ENCODE results near the gene NXPE4.
"Not testable (repeated sequence)": the region's sequence is repeated elsewhere in the genome, so short reads cannot be mapped to it uniquely, and the experiment has no call there.

The NXPE4 gene

DNA sequence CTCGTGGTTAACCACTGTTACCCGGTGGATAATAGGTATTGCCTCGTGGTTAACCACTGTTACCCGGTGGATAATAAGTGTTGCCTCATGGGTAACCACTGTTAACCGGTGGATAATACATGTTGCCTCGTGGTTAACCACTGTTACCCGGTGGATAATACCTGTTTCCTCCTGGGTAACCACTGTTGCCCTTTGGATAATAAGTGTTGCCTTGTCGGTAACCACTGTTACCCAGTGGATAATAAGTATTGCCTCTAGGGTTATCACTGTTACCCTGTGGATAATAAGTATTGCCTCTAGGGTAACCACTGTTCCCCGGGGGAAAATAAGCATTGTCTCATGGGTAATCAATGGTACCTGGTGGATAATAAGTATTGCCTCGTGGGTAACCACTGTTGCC, 15.0 kb upstream of the NXPE4 start:
- DNase-seq (ENCODE audit: low read depth): no peak

DNA sequence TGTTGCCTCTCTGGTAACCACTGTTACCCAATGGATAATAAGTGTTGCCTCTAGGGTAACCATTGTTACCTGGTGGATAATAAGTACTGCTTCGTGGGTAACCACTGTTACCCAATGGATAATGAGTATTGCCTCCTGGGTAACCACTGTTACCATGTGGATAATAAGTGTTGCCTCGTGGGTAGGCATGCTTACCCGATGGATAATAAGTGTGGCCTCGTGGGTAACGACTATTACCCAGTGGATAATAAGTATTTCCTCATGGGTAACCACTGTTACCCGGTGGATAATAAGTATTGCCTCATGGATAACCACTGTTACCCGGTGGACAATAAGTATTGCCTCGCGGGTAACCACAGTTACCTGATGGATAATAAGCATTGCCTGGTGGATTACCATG, 13.8 kb upstream of the NXPE4 start:
- DNase-seq (ENCODE audit: low read depth): no peak

- DNase-seq (ENCODE audit: low read depth): not testable (repeated sequence)
Observed at GRCh38 chr11:114608605-114609004, 13.0 kb upstream of the NXPE4 start.

GRCh38 chr11:114607753-114608459, 12.3 kb upstream of the NXPE4 start:
- no peak for DNase-seq (ENCODE audit: low read depth)

DNA sequence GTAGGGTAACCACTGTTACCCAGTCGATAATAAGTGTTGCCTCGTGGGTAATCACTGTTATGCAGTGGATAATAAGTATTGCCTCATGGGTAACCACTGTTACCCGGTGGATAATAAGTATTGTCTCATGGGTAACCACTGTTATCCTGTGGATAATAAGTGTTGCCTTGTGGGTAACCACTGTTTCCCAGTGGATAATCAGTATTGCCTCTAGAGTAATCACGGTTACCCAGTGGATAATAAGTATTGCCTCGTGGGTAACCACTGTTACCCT, 11.2 kb upstream of the NXPE4 start:
- DNase-seq (ENCODE audit: low read depth): not testable (repeated sequence)

- no peak for DNase-seq (ENCODE audit: low read depth)
Observed at GRCh38 chr11:114606003-114606801, 10.6 kb upstream of the NXPE4 start.

DNA sequence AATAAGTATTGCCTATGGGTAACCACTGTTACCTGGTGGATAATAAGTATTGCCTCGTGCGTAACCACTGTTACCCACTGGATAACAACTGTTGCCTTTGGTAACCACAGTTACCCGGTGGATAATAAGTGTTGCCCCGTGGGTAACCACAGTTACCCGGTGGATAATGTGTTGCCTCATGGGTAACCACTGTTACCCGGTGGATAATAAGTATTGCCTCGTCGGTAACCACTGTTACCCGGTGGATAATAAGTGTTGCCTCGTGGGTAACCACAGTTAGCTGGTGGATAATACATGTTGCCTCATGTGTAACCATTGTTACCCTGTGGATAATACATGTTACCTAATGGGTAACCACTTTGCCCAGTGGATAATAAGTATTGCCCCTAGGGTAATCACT, 9.8 kb upstream of the NXPE4 start:
- DNase-seq (ENCODE audit: low read depth): no peak

- DNase-seq (ENCODE audit: low read depth): no peak
Observed at GRCh38 chr11:114604886-114605285, 9.3 kb upstream of the NXPE4 start.

DNA sequence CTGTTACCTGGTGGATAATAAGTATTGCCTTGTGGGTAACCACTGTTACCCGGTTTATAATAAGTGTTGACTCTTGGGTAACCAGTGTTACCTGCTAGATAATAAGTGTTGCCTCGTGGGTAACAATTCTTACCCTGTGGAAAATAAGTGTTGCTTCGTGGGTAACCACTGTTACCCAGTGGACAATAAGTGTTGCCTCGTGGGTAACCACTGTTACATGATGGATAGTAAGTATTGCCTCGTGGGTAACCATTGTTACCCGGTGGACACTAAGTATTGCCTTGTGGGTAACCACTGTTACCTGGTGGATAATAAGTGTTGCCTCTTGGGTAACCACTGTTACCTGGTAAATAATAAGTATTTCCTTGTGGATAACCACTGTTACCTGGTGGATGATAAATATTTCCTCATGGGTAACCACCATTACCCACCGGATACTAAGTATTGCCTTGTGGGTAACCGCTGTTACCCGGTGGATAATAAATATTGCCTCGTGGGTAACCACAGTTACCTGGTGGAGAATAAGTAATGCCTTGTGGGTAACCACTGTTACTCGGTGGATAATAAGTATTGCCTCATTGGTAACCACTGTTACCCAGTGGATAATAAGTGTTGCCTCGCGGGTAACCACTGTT, 8.7 kb upstream of the NXPE4 start:
- DNase-seq (ENCODE audit: low read depth): no peak

- not testable (repeated sequence) for DNase-seq (ENCODE audit: low read depth)
Observed at GRCh38 chr11:114603151-114603550, 7.6 kb upstream of the NXPE4 start.

DNA sequence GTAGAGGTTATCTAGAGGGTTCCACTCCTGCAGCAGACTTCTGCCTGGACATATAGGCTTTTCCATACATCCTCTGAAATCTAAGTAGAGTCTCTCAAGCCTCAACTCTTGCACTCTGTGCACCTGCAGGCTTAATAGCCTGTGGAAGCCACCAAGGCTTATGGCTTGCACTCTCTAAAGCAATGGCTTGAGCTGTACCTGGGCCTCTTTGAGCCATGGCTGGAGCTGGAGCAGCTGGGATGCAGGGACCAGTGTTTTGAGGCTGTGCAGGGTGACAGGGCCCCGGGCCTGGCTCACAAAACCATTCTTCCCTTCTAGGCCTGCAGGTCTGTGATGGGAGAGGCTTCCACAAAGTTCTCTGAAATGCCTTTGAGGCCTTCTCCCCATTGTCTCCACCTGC, 2.9 kb upstream of the NXPE4 start:
- no peak for DNase-seq (ENCODE audit: low read depth)

DNA sequence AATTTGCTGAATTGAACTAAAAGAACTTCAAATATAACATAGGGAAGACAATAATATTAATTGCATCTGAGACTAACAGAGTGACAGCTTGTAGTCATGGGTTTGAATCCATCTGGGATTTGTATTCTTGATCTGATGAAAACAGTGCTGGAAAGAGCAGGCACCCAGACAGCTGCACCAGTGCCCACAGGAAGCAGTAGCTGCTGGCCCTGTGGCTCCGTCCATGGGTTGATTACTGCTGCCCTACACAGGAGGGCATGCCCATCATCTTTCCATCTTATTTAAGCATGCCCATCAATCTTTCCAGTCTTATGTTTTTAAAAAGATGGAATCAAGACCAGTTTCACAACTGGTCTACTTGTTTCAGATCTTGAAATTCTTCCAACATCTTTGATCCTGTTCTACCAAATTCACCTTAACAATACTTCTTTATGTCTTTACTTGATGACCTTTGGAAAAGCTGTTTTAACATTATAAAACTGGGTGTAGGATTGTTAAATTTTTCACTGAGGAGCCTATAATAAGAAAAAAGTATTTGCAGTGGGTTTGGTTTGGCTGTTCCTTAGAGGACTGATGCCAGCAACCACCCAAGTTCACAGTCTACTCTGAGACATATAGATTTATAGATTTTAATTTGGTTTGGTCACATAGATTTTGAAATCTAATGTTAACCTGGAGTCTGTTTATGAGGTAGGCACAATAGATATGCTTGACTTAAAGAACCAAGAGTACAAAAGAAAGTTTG, 761 bp upstream of the NXPE4 start:
- DNase-seq (ENCODE audit: low read depth): no peak

DNA sequence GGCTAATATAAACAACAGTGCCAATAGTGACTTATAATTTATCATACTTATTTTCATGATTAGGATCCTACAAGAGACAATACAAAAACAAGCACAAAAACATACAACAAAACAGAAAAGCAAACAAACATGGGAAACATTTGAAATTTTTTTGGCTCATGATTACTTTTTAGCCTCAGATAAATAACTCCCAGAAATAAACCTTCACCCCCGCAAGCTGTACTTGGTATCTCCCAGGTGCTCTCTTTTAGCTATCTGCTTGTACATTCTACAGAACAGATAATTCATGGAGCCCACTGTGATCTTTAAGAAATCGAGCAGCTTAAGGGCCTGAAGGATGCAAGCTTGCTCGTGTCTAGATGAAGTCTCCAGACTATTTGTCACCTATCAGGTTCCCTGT, 883 bp downstream of the NXPE4 start:
- DNase-seq (ENCODE audit: low read depth): no peak

DNA sequence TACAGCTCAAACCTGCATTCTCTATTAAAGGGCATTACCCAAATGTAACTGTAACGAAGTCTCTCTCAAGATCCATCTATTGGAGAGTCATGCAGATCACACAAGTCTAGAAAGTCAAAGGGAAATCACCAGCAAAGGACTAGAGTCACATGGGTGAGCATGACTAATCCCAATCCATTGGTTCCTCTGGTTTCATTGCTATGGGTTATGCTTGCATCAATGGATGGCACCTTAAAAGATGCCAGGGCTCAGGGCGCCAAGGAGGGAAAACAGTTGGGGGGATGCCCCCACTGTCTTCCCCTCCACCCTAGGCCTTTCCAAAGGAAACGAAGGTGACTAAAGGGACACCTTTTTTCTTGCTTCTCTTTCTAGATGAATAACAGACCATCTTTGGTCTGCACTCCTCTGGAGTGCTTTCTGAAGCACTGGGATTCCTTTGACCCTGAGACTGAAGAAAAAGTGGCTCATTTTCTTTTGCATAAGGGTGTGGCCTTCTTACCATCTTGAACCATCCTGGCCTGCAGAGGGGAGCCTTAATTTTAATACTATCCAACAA, 8.1 kb downstream of the NXPE4 start:
- DNase-seq (ENCODE audit: low read depth): no peak

DNA sequence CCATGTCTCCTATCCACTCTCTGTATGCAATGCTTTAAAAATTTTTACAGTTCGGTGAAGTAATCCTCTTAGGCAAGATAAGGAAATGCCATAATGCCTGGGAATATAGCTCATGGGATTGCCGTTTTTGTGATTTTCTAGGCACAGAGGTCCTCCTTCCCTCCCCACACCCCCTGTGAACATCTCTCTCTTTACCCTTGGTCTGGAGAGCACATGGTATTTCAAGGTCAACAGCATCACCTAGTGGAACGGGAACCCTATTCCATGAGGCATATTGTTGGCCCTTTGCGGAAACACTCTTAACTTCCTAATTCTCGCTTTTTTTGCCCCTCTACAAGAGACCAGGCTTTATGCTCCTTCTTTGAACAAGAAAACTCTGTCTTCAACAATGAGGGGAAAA, 8.8 kb downstream of the NXPE4 start:
- no peak for DNase-seq (ENCODE audit: low read depth)

GRCh38 chr11:114571712-114572111, 23.9 kb downstream of the NXPE4 start:
- DNase-seq (ENCODE audit: low read depth): no peak

DNA sequence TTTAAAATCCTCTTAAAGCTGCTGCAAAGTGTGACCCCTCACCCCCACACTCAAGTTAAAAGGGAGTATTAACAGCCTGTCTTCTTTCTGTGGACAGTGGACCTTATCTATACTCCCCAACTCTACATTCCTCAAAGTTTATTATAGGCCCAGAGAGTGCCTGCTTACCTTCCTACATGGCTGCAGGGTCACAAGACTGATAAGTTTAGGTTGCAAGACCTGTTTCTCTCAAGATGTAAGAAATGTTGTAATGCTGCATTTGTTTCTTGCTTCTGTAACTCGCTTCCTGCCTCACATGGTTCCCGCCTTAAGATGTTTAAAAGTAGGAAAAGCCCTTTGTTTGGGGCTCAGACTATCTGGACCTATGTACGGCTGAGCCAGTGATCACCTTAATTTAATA, 25.8 kb downstream of the NXPE4 start:
- no peak for DNase-seq (ENCODE audit: low read depth)

DNA sequence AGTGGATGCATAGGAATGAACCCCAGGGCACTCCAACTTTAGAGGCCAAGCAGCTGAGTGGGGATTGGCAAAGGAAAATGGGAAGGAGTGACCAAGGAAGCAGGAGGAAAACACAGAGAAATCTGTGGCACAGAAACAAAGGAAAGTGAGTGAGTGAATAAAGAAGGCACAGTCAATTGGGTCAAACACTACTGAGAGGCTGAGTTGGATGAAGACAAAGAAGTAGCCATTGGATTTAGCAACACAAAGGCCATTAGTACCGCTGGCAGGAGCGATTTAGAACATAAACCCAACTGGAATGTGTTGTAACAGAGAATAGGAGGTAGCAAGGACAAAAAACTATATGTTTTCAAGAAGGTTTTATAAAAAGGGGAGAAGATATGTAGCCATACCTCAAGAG, 29.3 kb downstream of the NXPE4 start:
- DNase-seq (ENCODE audit: low read depth): no peak

DNA sequence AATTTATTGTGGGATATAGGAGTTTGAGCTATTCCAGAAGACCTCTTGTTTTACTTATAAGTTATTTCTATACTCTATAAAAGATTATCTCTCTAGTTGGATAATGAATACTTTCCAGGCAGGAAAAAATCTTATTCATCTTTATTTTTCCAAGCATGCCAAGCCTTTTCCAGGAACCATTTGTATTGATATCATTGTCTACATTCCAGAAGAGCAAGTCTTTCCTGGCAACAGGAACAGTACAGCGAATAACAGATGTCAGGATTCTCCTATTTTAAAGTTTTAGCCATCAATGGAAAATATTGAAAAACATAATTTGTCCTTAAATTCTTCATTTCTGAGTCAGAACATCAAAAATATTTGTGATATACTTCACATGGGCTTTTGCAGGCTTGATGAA, 30.8 kb downstream of the NXPE4 start:
- no peak for DNase-seq (ENCODE audit: low read depth)

- DNase-seq (ENCODE audit: low read depth): no peak
Observed at GRCh38 chr11:114563077-114563476, 32.5 kb downstream of the NXPE4 start.

GRCh38 chr11:114562166-114562916, 33.2 kb downstream of the NXPE4 start:
- DNase-seq (ENCODE audit: low read depth): no peak

Data from stimulated activated CD8-positive, alpha-beta memory T cell treated with anti-CD3 and anti-CD28 coated beads, Interleukin-7, amount 100 ng/mL, for 24 hours (primary cell).